GM12878 (cell line): ENCODE results near the gene EDEM3. TPM values are rescaled to one million over a fixed set of nuclear protein-coding genes. Genes with fewer than 3 reads are reported as not detected.
A peak's percentile ranks its signal among the peaks of the same experiment; 100 is the strongest.

Experiments
- CBX5 ChIP-seq: sonication (generic); IDR thresholded peaks from 2 replicates; pipeline ENCODE4 v1.6.1; 2016; ENCODE audit warnings: low read depth, moderate library complexity, mild to moderate bottlenecking, inconsistent platforms
- EED ChIP-seq: sonication (generic); IDR thresholded peaks from 2 replicates; pipeline ENCODE4 v1.6.1; 2016; ENCODE audit warnings: antibody characterized with exemption, low read depth
- HDAC2 ChIP-seq: fragments of 200-600 bp; sonication (generic); IDR thresholded peaks from 2 replicates; pipeline ENCODE4 v1.6.1; 2017
- HDGF ChIP-seq: fragments of 450-650 bp; IDR thresholded peaks from 2 replicates; pipeline ENCODE4 v1.6.1; 2016; ENCODE audit warnings: antibody characterized with exemption
- IRF4 ChIP-seq: IDR thresholded peaks from 2 replicates; pipeline ENCODE4 v1.6.1; 2011; ENCODE audit warnings: low read depth, low read length
- KAT2A ChIP-seq: conservative IDR thresholded peaks from 2 replicates; pipeline ENCODE4 v1.6.1; 2011; ENCODE audit warnings: low read depth, low read length; ENCODE audit not compliant: control insufficient read depth
- MYB ChIP-seq: fragments of 150-350 bp; IDR thresholded peaks from 2 replicates; pipeline ENCODE4 v1.6.1; 2014; ENCODE audit warnings: mild to moderate bottlenecking, low read depth, low read length, borderline replicate concordance
- NFYA ChIP-seq: IDR thresholded peaks from 2 replicates; pipeline ENCODE4 v1.6.1; 2011; ENCODE audit warnings: low read depth, mild to moderate bottlenecking, low read length, improper control_type of control experiment, borderline replicate concordance
- PAX5 ChIP-seq: IDR thresholded peaks from 2 replicates; pipeline ENCODE4 v1.6.1; 2011; ENCODE audit warnings: low read depth, low read length, borderline replicate concordance
- POLR2A ChIP-seq: IDR thresholded peaks from 2 replicates; pipeline ENCODE4 v1.6.1; 2011; ENCODE audit warnings: low read depth, mild to moderate bottlenecking, low read length
- RBBP5 ChIP-seq: fragments of 200-600 bp; sonication (generic); conservative IDR thresholded peaks from 2 replicates; pipeline ENCODE4 v1.6.1; 2016
- REST ChIP-seq: IDR thresholded peaks from 2 replicates; pipeline ENCODE4 v1.6.1; 2012; ENCODE audit warnings: mild to moderate bottlenecking, low read depth, low read length
- SMARCA5 ChIP-seq: fragments of 450-650 bp; IDR thresholded peaks from 2 replicates; pipeline ENCODE4 v1.6.1; 2017; ENCODE audit warnings: mild to moderate bottlenecking
- SREBF2 ChIP-seq: IDR thresholded peaks from 2 replicates; pipeline ENCODE4 v1.6.1; 2012; ENCODE audit warnings: mild to moderate bottlenecking, low read length
- TAF1 ChIP-seq: IDR thresholded peaks from 2 replicates; pipeline ENCODE4 v1.6.1; 2011; ENCODE audit warnings: mild to moderate bottlenecking, low read depth, low read length, borderline replicate concordance
- YY1 ChIP-seq: IDR thresholded peaks from 2 replicates; pipeline ENCODE4 v1.6.1; 2011; ENCODE audit warnings: low read depth, mild to moderate bottlenecking, low read length
- ZBED1 ChIP-seq: IDR thresholded peaks from 2 replicates; pipeline ENCODE4 v1.6.1; 2016; ENCODE audit warnings: borderline replicate concordance
- ZBTB40 ChIP-seq: fragments of 450-650 bp; IDR thresholded peaks from 2 replicates; pipeline ENCODE4 v1.6.1; 2016; ENCODE audit warnings: mild to moderate bottlenecking, moderate library complexity, borderline replicate concordance
- polyA plus RNA-seq, 11 experiments: library from polyadenylated mRNA; depleted of rRNA in 4 of 11; unstranded in 6 of 11; stranded (reverse) in 5 of 11; fragments of >200 nt; fragmentation: Nextera tagmentation in 4 of 11; fragmentation: Illumina TruSeq in 1 of 11; extraction: Ambion mirVana in 4 of 11; extraction: Trizol in 1 of 11; gene quantifications; 1 replicate in 1 of 11; 2 replicates in 10 of 11; pipeline versions ENCODE4 v1.2.1 to v1.2.3, GENCODE V29; 2011 to 2016; ENCODE audit warnings: inconsistent platforms in 2 of 11, missing spikeins in 2 of 11, low read depth in 1 of 11
- total RNA-seq, 4 experiments: library from RNA; depleted of rRNA in 3 of 4; stranded (reverse); fragments of >200 nt in 3 of 4; fragmentation: Illumina TruSeq in 1 of 4; extraction: Trizol in 1 of 4; gene quantifications; 2 replicates each; pipeline versions ENCODE4 v1.2.1 to v1.2.3, GENCODE V29; 2013 to 2021
- TF ChIP-seq, protein P1 (sequence below): IDR thresholded peaks from 2 replicates; pipeline ENCODE4 v1.6.1; 2011; ENCODE audit warnings: low read depth, low read length, improper control_type of control experiment, borderline replicate concordance
- TF ChIP-seq, protein P2 (sequence below): fragments of 450-650 bp; IDR thresholded peaks from 2 replicates; pipeline ENCODE4 v1.6.1; 2017; ENCODE audit warnings: low read depth, mild to moderate bottlenecking, moderate library complexity
- TF ChIP-seq, protein P3 (sequence below): IDR thresholded peaks from 2 replicates; pipeline ENCODE4 v1.6.1; 2012; ENCODE audit warnings: low read depth, low read length, improper control_type of control experiment

The EDEM3 gene
- total and polyA plus RNA-seq, 10 of the 15 experiments (the other 5 are each of a cell fraction or from before 2014, with no cell fraction given) = 6.4 to 19.3 (median 14.3) TPM

DNA sequence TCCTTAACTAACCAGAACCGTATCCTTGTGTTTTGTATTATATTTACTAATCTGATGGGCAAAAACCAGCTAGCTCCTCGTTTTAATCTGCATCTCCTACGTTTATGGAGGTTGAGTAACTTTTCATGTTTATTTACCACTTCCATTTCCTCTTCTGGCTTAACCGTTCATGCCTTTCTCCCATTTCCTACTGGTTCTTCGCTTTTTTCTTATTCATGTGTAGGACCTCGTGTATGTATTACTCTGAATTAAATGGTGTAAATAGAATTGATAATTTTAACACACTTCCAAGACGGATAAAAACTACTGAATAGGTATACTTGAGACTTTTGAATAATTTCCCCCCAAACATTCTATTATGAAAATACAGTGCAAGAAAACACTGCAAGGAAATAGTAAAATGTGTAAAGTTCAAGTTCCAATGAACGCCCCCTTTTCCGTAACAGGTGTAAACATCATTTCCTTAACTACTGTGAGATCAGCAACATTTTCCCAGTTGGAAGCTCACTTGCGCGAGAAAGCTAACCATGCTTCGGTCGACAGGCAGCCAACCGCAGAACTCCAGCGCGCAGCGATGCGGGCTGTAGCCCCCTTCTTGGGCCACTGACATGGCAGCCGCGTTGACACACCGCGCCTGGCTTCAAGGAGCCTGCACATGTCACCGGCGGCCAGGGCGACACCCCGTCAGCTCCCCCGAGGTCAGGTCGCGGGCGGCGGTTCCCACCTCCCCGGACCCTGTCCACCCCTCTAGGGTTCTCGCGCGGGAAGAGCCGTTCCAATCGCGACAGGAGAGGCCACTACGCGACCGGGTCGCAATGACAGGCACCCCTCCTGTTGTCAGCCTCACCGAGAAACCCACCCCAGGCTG lies 816 bp downstream of the EDEM3 start (continued):
- TF ChIP-seq ZBTB40 (no peak), IRF4 (no peak), ZBED1 (peak; percentile 97), YY1 (0 out of 2 replicates have a peak, but pooled peaks have one; percentile 62), MYB (no peak), HDAC2 (no peak), PAX5 (no peak), RBBP5 (no peak), REST (no peak), KAT2A (no peak), CBX5 (no peak), SMARCA5 (no peak), EED (no peak), HDGF (no peak), SREBF2 (no peak), NFYA (no peak), POLR2A (no peak), TAF1 (no peak)
- TF ChIP-seq, protein P1, sequence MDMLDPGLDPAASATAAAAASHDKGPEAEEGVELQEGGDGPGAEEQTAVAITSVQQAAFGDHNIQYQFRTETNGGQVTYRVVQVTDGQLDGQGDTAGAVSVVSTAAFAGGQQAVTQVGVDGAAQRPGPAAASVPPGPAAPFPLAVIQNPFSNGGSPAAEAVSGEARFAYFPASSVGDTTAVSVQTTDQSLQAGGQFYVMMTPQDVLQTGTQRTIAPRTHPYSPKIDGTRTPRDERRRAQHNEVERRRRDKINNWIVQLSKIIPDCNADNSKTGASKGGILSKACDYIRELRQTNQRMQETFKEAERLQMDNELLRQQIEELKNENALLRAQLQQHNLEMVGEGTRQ = no peak
- TF ChIP-seq, protein P2, sequence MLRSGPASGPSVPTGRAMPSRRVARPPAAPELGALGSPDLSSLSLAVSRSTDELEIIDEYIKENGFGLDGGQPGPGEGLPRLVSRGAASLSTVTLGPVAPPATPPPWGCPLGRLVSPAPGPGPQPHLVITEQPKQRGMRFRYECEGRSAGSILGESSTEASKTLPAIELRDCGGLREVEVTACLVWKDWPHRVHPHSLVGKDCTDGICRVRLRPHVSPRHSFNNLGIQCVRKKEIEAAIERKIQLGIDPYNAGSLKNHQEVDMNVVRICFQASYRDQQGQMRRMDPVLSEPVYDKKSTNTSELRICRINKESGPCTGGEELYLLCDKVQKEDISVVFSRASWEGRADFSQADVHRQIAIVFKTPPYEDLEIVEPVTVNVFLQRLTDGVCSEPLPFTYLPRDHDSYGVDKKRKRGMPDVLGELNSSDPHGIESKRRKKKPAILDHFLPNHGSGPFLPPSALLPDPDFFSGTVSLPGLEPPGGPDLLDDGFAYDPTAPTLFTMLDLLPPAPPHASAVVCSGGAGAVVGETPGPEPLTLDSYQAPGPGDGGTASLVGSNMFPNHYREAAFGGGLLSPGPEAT = no peak
- TF ChIP-seq, protein P3, sequence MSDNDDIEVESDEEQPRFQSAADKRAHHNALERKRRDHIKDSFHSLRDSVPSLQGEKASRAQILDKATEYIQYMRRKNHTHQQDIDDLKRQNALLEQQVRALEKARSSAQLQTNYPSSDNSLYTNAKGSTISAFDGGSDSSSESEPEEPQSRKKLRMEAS = no peak; the same call in 1 of the 2 replicates
